Lung (tissue), 12 donors: Measurements from ENCODE around the gene ZNF516. TPM values are rescaled to one million over a fixed set of nuclear protein-coding genes. Genes with fewer than 3 reads are reported as not detected.

Experiments used
- ATAC-seq: fragments of 200-7000 bp; cut with Tn5 transposase; one replicate; pipeline ENCODE4 v1.9.1; 2020; ENCODE audit warnings: moderate number of reproducible peaks; ENCODE audit not compliant: insufficient read depth, low FRiP score
- DNase-seq, 3 donors: peaks; one replicate each; pipeline ENCODE4 v3.0.0-alpha.2; 2013 to 2017
- H3K27ac ChIP-seq, 2 donors: one replicate each; pipeline ENCODE4 v1.5.1; 2013; ENCODE audit warnings: mild to moderate bottlenecking in 2 of 2, moderate library complexity in 2 of 2, control low read depth in 1 of 2, inconsistent platforms in 1 of 2, low read depth in 1 of 2, low read length in 1 of 2
- H3K27me3 ChIP-seq, 3 donors: one replicate each; pipeline ENCODE4 v1.5.1; 2013; ENCODE audit warnings: low read length in 2 of 3; ENCODE audit not compliant: control insufficient read depth in 3 of 3, insufficient read depth in 3 of 3
- H3K36me3 ChIP-seq, 4 donors: one replicate each; pipeline ENCODE4 v1.5.1; 2013; ENCODE audit warnings: low read length in 4 of 4, mild to moderate bottlenecking in 1 of 4, moderate library complexity in 1 of 4; ENCODE audit not compliant: control insufficient read depth in 4 of 4, insufficient read depth in 4 of 4
- H3K4me1 ChIP-seq, 5 donors: one replicate each; pipeline ENCODE4 v1.5.1; 2013; ENCODE audit warnings: low read length in 5 of 5, mild to moderate bottlenecking in 2 of 5, moderate library complexity in 1 of 5; ENCODE audit not compliant: control insufficient read depth in 5 of 5, insufficient read depth in 5 of 5
- H3K4me3 ChIP-seq: one replicate; pipeline ENCODE4 v1.5.1; 2013; ENCODE audit warnings: mild to moderate bottlenecking, control low read depth, moderate library complexity
- H3K9ac ChIP-seq, 2 donors: one replicate each; pipeline ENCODE4 v1.5.1; 2013; ENCODE audit warnings: low read length in 2 of 2, control low read depth in 1 of 2; ENCODE audit not compliant: insufficient read depth in 1 of 2
- H3K9me3 ChIP-seq, 4 donors: one replicate each; pipeline ENCODE4 v1.5.1; 2013; ENCODE audit warnings: low read length in 3 of 4, mild to moderate bottlenecking in 1 of 4, moderate library complexity in 1 of 4; ENCODE audit not compliant: control insufficient read depth in 4 of 4, insufficient read depth in 3 of 4
- CTCF ChIP-seq: IDR thresholded peaks from 2 replicates; pipeline ENCODE4 v1.5.1; 2012; ENCODE audit warnings: mild to moderate bottlenecking; ENCODE audit errors: control extremely low read depth, extremely low read depth
- WGBS, 2 donors: extraction: QIAGEN DNeasy Blood & Tissue Kit; methylation state at CpG; one replicate each; pipeline ENCODE4 v1.1.7; 2013; 5-methylcytosine and 5-hydroxymethylcytosine counted together
- polyA plus RNA-seq, 2 donors: library from polyadenylated mRNA; stranded (reverse); fragments of 200-250 nt; gene quantifications; one replicate each; pipeline ENCODE4 v1.2.1, GENCODE V29; 2013
- total RNA-seq, 2 donors: library from RNA; depleted of rRNA in 1 of 2; stranded (reverse); fragments of >200 nt in 1 of 2; gene quantifications; one replicate each; pipeline ENCODE4 v1.2.1, GENCODE V29; 2014 to 2021
- donor health status: control.
- donor health status: control.
- donor health status: Bipolar disorder and iron deficiency.
- donor health status: healthy.
- donor health status: DM: yes; HTN: yes; CAD: no.

ZNF516 gene
- total and polyA plus RNA-seq, 4 donors: 7.7 to 45.4 (median 26.4) TPM

GRCh38 chr18:76521417-76522121 lies 26.5 kb upstream of the ZNF516 start:
- WGBS, 2 donors: 81 to 89% methylated on average over 11 of the region's 11 CpGs
- H3K9ac ChIP-seq: no peak overlapping the region
- no peak for TF ChIP-seq CTCF

GRCh38 chr18:76518860-76519538 lies 24.0 kb upstream of the ZNF516 start:
- peak; percentile 66 to 89 (median 89) for DNase-seq
- no peak for TF ChIP-seq CTCF
- Histone ChIP-seq H3K27ac (peak overlapping the region in 1 of 2 donors; percentile 9), H3K4me1 (peaks cover 0 to 42% (median 12%) of the 10 kb centered on the region in 5 donors), H3K36me3 (no peaks in the 10 kb centered on the region), H3K9me3 (peaks cover 0 to 2% (median 0%) of the 10 kb centered on the region in 4 donors), H3K27me3 (no peaks in the 10 kb centered on the region), H3K4me3 (no peak overlapping the region), H3K9ac (peak overlapping the region in 1 of 2 donors; percentile 81)
- ATAC-seq: no peak
- 34 to 42% methylated on average over 18 of the region's 18 CpGs for WGBS, 2 donors

More at GRCh38 chr18:76521417-76522121, 26.5 kb upstream of the ZNF516 start:
- Histone ChIP-seq H3K27ac (no peak overlapping the region), H3K9me3 (no peaks in the 10 kb centered on the region), H3K36me3 (no peaks in the 10 kb centered on the region), H3K4me1 (peaks cover 0 to 42% (median 12%) of the 10 kb centered on the region in 5 donors), H3K4me3 (no peak overlapping the region), H3K27me3 (no peaks in the 10 kb centered on the region)
- peak in 2 of 3 donors; percentile 72 to 76 for DNase-seq
- no peak for ATAC-seq

GRCh38 chr18:76518123-76518859 lies 23.2 kb upstream of the ZNF516 start:
- no peaks in the 10 kb centered on the region for H3K27me3 ChIP-seq
- WGBS, 2 donors: 17 to 22% methylated on average over 25 of the region's 25 CpGs
- peak overlapping the region in 1 of 2 donors; percentile 9 for H3K27ac ChIP-seq
- H3K4me3 ChIP-seq: no peak overlapping the region
- H3K4me1 ChIP-seq: peaks cover 0 to 42% (median 12%) of the 10 kb centered on the region in 5 donors
- peak overlapping the region in 1 of 2 donors; percentile 81 for H3K9ac ChIP-seq
- peaks cover 0 to 2% (median 0%) of the 10 kb centered on the region in 4 donors for H3K9me3 ChIP-seq
- no peaks in the 10 kb centered on the region for H3K36me3 ChIP-seq
- DNase-seq: peak; percentile 75 to 80 (median 80)
- TF ChIP-seq CTCF: no peak
- ATAC-seq: no peak
